ENCODE data around the gene ATP1B2.

- TF ChIP-seq CBFB (CRISPR knock-in tag; IDR thresholded peaks at IDR 0.05): no peak
- TF ChIP-seq ZNF398 (CRISPR knock-in tag; IDR thresholded peaks at IDR 0.05): no peak
- TF ChIP-seq TAF1 (IDR thresholded peaks at IDR 0.05; ENCODE audit: control insufficient read depth, extremely low read depth, insufficient read depth, low read length, severe bottlenecking): no peak
- no peak for TF ChIP-seq CEBPZ (IDR thresholded peaks at IDR 0.05; ENCODE audit: borderline replicate concordance, low read depth, low read length)
These were observed 6.4 kb downstream of the ATP1B2 start for GRCh38 chr17:7656958-7657609.
